Measurements from ENCODE around the gene ERVFRD-1.

ERVFRD-1 gene

GRCh38 chr6:11078266-11078665, 33.3 kb downstream of the ERVFRD-1 start:
- DNase-seq (ENCODE audit: low read depth): no peak
- TF ChIP-seq CTCF (conservative IDR thresholded peaks at IDR 0.05; ENCODE audit: low read depth, low read length): no peak
- no peak overlapping the region for H3K4me3 ChIP-seq (ENCODE audit: low read depth, low read length)

- H3K4me3 ChIP-seq (ENCODE audit: low read depth, low read length): no peak overlapping the region
- DNase-seq (ENCODE audit: low read depth): no peak
- no peak for TF ChIP-seq CTCF (conservative IDR thresholded peaks at IDR 0.05; ENCODE audit: low read depth, low read length)
Measured at GRCh38 chr6:11076540-11076939, 35.0 kb downstream of the ERVFRD-1 start.

- DNase-seq (ENCODE audit: low read depth): no peak
- TF ChIP-seq CTCF (conservative IDR thresholded peaks at IDR 0.05; ENCODE audit: low read depth, low read length): no peak
- H3K4me3 ChIP-seq (ENCODE audit: low read depth, low read length): no peak overlapping the region
Measured at GRCh38 chr6:11072101-11072500, 39.4 kb downstream of the ERVFRD-1 start.

DNA sequence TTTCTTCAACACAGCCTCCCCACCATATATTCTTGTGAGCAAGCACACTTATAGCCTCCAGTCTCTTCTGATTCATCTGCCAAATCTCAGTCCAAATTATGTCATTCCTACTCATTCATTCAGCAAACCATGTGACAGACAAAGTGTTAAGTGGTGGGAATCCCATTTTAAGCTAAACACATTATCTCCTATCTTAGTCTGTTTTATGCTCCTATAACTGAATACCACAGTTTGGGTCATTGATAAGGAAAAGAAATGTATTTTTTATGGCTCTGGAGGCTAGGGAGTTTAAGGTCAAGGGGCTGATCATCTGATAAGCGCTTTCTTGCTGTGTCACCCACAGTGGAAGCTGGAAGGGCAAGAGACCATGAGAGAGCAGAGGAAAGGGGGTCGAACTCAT, 41.8 kb downstream of the ERVFRD-1 start:
- H3K4me3 ChIP-seq (ENCODE audit: low read depth, low read length): no peak overlapping the region
- TF ChIP-seq CTCF (conservative IDR thresholded peaks at IDR 0.05; ENCODE audit: low read depth, low read length): no peak
- no peak for DNase-seq (ENCODE audit: low read depth)

- no peak overlapping the region for H3K4me3 ChIP-seq (ENCODE audit: low read depth, low read length)
- no peak for DNase-seq (ENCODE audit: low read depth)
- TF ChIP-seq CTCF (conservative IDR thresholded peaks at IDR 0.05; ENCODE audit: low read depth, low read length): no peak
Measured at GRCh38 chr6:11067348-11067747, 44.2 kb downstream of the ERVFRD-1 start.

DNA sequence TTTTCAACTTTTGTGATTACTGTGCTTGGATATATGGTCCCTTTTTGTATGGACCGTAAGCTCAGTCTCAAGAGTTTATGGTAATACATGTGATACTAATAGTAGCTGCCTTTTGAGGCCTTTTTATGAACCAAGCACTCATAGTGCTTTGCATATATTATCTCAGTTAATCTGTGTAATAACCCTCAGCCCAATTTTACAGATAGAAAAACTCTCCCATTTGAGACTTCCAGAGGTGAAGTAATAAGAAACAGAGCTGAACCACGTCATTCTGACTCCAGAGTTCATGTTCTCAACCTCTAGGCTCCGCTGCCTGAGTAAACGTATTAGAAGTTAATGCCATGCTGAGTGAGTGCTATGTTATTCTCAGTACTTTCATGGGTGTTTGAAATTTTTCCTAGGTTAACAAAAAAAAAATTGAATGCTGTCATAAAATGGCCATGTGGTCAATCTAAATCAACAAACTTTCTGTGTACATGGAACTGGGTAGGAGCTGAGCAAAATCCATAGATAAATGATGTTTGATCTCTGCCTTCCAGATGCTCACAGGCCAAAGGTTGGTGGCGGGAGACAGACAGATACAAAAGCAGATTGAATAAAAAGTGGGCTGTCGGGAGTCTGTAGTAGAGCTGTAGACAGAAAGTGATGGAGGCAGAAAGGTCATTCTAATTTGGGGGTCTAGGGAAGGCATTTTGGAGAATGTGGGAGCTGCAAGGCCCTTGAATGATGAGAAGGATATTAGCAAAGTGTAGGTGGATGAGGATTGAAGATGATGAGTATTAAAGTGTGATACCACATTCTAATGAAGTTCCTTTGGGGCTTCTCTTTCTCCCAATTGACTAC, 44.8 kb downstream of the ERVFRD-1 start:
- no peak for DNase-seq (ENCODE audit: low read depth)
- no peak overlapping the region for H3K4me3 ChIP-seq (ENCODE audit: low read depth, low read length)
- TF ChIP-seq CTCF (conservative IDR thresholded peaks at IDR 0.05; ENCODE audit: low read depth, low read length): no peak

Measured in choroid plexus epithelial cell (primary cell).